ENCODE data around the gene PALM. TPM values are rescaled to one million over a fixed set of nuclear protein-coding genes. Genes with fewer than 3 reads are reported as not detected.

Gene PALM
- total and polyA plus RNA-seq, 10 of the 15 experiments (the other 5 are each of a cell fraction or from before 2014, with no cell fraction given): 0.09 to 0.95 (median 0.23) TPM; not detected in 2

GRCh38 chr19:763869-764268 is 55.1 kb downstream of the PALM start:
- no peak overlapping the region for H2AFZ ChIP-seq (ENCODE audit: control insufficient read depth, low read depth, low read length)
- no peak overlapping the region for H3K27ac ChIP-seq (ENCODE audit: control insufficient read depth, insufficient read depth)
- no peaks in the 10 kb centered on the region for H4K20me1 ChIP-seq (ENCODE audit: control insufficient read depth, insufficient read depth)
- intact Hi-C loops (cut with micrococcal nuclease; ENCODE audit: unreplicated experiment): no loop called here
- no TSS peak for BruUV-seq (replicated peaks)
- no peaks in the 10 kb centered on the region; the same call in 2 of the 3 replicates for H3K9me3 ChIP-seq (replicated peaks; ENCODE audit: control insufficient read depth, insufficient read depth, low read length)
- H3K4me3 ChIP-seq: no peak overlapping the region
- ChIA-PET RAD21 (ENCODE audit: unreplicated experiment) (no interaction called here), CTCF (no interaction called here), SMC1A (ENCODE audit: uncharacterized antibody, unreplicated experiment) (no interaction called here), POLR2A (no interaction called here)
- no peaks in the 10 kb centered on the region for H3K4me1 ChIP-seq (ENCODE audit: control insufficient read depth, insufficient read depth, low read length)
- no peaks in the 10 kb centered on the region for H3K36me3 ChIP-seq (ENCODE audit: control insufficient read depth in 2 of 2, insufficient read depth in 2 of 2, low read length in 1 of 2)
- in situ Hi-C loops (cut with MboI): no loop called here
- DNase-seq (ENCODE audit: low read depth, low spot score) (no peak), ATAC-seq (no peak), FAIRE-seq (no peak)
- no peak for TF ChIP-seq CBX3 (IDR thresholded peaks at IDR 0.05; ENCODE audit: borderline replicate concordance, low read depth)
- TF ChIP-seq ZNF687 (IDR thresholded peaks at IDR 0.05): no peak
- TF ChIP-seq JUND (IDR thresholded peaks at IDR 0.05; ENCODE audit: low read depth, low read length): no peak
- TF ChIP-seq IRF5 (IDR thresholded peaks at IDR 0.05; ENCODE audit: borderline replicate concordance): no peak
- no peak for TF ChIP-seq FOS (IDR thresholded peaks at IDR 0.05; ENCODE audit: borderline replicate concordance, extremely low read depth, insufficient read length)
- no peak for TF ChIP-seq ZBTB33 (IDR thresholded peaks at IDR 0.05)
- no peak for TF ChIP-seq BACH1 (IDR thresholded peaks at IDR 0.05; ENCODE audit: borderline replicate concordance)
- TF ChIP-seq ETV6 (conservative IDR thresholded peaks at IDR 0.05 in 1 of 2, IDR thresholded peaks at IDR 0.05 in 1 of 2; ENCODE audit: borderline replicate concordance in 1 of 2, low read depth in 1 of 2): no peak
- 83% methylated on average over 6 of the region's 6 CpGs for WGBS (ENCODE audit: insufficient coverage, insufficient replicate concordance, low lambda C conversion rate, missing lambda C conversion rate)
- no peaks in the 10 kb centered on the region for H3K79me2 ChIP-seq (ENCODE audit: control insufficient read depth, insufficient read depth, low read length)
- no peaks in the 10 kb centered on the region for H3K27me3 ChIP-seq (replicated peaks in 1 of 2; ENCODE audit: control insufficient read depth in 2 of 2, insufficient read depth in 2 of 2, low read length in 1 of 2)
- no peak overlapping the region for H3K4me2 ChIP-seq (ENCODE audit: control insufficient read depth, insufficient read depth)
- no peak overlapping the region for H3K9ac ChIP-seq (ENCODE audit: control insufficient read depth, insufficient read depth, low read length)
